H7 (cell line): ENCODE measurements around the gene DUSP3. TPM values are rescaled to one million over a fixed set of nuclear protein-coding genes. Genes with fewer than 3 reads are reported as not detected.

Experiments used
- DNase-seq: peaks from one replicate; pipeline ENCODE4 v3.0.0; 2012
- H3K27me3 ChIP-seq: 2 replicates; pipeline ENCODE4 v1.6.0; 2011; ENCODE audit warnings: mild to moderate bottlenecking, low read length; ENCODE audit not compliant: control insufficient read depth, insufficient read depth
- H3K36me3 ChIP-seq: replicated peaks from 2 replicates; pipeline ENCODE4 v1.5.1; 2011; ENCODE audit warnings: low read length; ENCODE audit not compliant: control insufficient read depth, insufficient read depth
- H3K4me3 ChIP-seq: 2 replicates; pipeline ENCODE4 v1.5.1; 2011; ENCODE audit warnings: low read depth, mild to moderate bottlenecking, control low read depth, low read length, moderate library complexity; ENCODE audit not compliant: insufficient read depth
- total RNA-seq: library from RNA; depleted of rRNA; stranded (reverse); fragments of >200 nt; shearing (Covaris generic); gene quantifications from 2 replicates; pipeline ENCODE4 v1.2.3, GENCODE V29; 2014

Gene DUSP3
- total RNA-seq, 1 experiment from 2014 or later, result 35.5 TPM

DNA sequence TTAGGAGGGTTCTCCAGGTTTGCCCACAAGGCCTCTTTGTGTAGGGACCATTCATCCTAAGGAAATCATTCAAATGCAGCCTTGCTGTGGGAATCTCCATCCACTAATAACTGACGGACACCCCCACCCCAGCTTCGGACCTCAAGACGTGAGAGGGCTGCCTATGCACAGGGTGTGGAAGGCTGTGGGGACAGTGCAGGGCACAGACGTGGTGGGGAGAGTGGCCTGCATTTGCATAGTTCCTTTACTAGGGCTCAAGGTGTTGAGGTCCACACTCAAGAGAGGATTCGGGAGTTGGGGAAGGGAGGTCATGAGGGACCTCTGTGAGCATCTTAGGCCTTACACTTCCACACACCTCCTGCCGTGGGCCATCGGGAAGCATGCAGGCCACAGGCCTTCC, 9.8 kb downstream of the DUSP3 start:
- DNase-seq, result no peak
- Histone ChIP-seq H3K27me3 (no peaks in the 10 kb centered on the region), H3K36me3 (peaks cover 15% of the 10 kb centered on the region), H3K4me3 (no peak overlapping the region)

- H3K4me3 ChIP-seq, result no peak overlapping the region
- DNase-seq, result no peak
- H3K36me3 ChIP-seq, result peaks cover 13% of the 10 kb centered on the region
- H3K27me3 ChIP-seq, result no peaks in the 10 kb centered on the region
Observed at GRCh38 chr17:43768382-43768781, 10.4 kb downstream of the DUSP3 start.

DNA sequence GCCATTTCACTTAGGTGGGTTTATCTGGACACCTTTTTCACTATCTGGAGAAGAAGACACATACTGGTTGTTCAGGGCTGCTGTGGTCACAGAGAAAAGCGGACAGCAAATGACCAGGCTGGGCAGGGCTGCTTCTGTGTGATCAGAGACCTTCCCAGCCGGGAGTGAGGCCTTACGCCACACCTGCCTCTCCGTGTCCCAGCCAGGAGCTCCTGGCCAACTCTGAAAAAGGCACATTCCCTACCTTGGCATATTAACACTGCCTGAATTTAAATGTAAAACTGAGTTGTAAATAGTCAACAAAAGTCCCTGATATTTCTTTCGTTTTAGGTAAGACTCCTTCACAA, 11.1 kb downstream of the DUSP3 start:
- no peaks in the 10 kb centered on the region for H3K27me3 ChIP-seq
- peaks cover 9% of the 10 kb centered on the region for H3K36me3 ChIP-seq
- DNase-seq, result no peak
- H3K4me3 ChIP-seq, result no peak overlapping the region

- no peaks in the 10 kb centered on the region for H3K27me3 ChIP-seq
- no peak overlapping the region for H3K4me3 ChIP-seq
- peaks cover 7% of the 10 kb centered on the region for H3K36me3 ChIP-seq
- DNase-seq, result no peak
Observed at GRCh38 chr17:43767053-43767712, 11.6 kb downstream of the DUSP3 start.

DNA sequence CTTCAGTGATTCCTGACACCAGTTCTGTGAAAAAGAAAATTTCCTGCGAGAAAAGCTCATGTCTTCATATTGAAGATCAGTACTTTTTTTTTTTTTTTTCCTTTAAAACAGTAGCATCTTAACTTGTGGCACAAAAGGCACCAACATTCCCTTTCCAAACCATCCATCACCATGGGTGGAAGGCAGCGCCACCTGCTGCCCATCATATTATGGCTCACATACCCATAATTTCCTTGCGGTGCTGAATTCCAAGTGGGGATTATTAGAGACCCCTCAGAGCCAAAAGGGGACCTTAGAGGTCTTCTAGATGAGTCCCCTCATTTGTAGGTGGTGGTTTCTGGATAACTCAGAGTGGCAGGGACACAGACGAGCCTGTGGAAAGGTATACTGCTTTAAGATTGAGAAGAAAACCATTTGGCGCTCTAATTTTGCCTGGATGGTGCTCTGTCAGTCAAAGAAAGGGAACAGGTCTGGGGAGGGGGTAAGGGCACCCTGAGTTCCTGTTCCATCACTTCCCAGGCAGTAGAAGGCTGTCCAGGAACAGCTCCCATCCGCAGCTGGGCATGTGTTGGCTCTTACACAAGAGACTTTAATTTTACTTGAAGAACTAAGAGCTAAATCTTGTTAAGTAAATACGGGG, 12.2 kb downstream of the DUSP3 start:
- Histone ChIP-seq H3K36me3 (peaks cover 7% of the 10 kb centered on the region), H3K27me3 (no peaks in the 10 kb centered on the region), H3K4me3 (no peak overlapping the region)
- DNase-seq, result peak; percentile 79

GRCh38 chr17:43760254-43760852, 18.4 kb downstream of the DUSP3 start:
- H3K4me3 ChIP-seq, result no peak overlapping the region

DNA sequence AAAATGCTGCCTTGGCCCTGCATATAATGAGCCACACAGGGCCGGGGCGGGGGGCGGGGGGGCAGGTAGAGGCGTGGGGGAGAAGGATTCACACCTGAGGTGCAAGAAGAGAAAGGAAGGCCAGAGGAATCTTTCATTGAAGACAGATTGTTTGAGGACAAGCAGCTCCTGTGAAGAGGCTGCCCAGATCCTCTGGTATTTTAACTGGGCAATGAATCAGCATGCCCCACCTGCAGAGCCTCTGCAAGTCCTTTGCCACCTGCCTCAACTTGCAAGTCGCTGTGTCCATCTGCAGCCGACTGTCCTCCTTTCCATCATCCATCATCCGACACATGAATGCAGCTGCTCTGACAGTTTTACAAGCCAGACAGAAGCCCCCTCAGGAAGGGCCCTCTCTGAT, 18.9 kb downstream of the DUSP3 start:
- Histone ChIP-seq H3K36me3 (no peaks in the 10 kb centered on the region), H3K27me3 (peaks cover 11% of the 10 kb centered on the region), H3K4me3 (no peak overlapping the region)
- peak; percentile 62 for DNase-seq

More at GRCh38 chr17:43760254-43760852, 18.4 kb downstream of the DUSP3 start:
- no peaks in the 10 kb centered on the region for H3K36me3 ChIP-seq
- DNase-seq, result peak; percentile 92
- peaks cover 5% of the 10 kb centered on the region for H3K27me3 ChIP-seq

GRCh38 chr17:43758497-43759174, 20.1 kb downstream of the DUSP3 start, which contains the start of gene SOST:
SOST (minus strand) TSS chr17:43758791; CDS start chr17:43758741, 50 bp downstream.
- Histone ChIP-seq H3K27me3 (peaks cover 18% of the 10 kb centered on the region), H3K36me3 (no peaks in the 10 kb centered on the region), H3K4me3 (no peak within 1 kb of the TSS)

GRCh38 chr17:43758086-43758485, 20.7 kb downstream of the DUSP3 start:
- DNase-seq, result no peak
- peaks cover 18% of the 10 kb centered on the region for H3K27me3 ChIP-seq
- H3K36me3 ChIP-seq, result no peaks in the 10 kb centered on the region
- H3K4me3 ChIP-seq, result no peak overlapping the region

More at GRCh38 chr17:43758497-43759174, 20.1 kb downstream of the DUSP3 start, which contains the start of gene SOST:
- DNase-seq, result peak; percentile 50

- Histone ChIP-seq H3K27me3 (peaks cover 18% of the 10 kb centered on the region), H3K4me3 (no peak overlapping the region), H3K36me3 (no peaks in the 10 kb centered on the region)
- DNase-seq, result no peak
Observed at GRCh38 chr17:43757171-43757660, 21.6 kb downstream of the DUSP3 start.

GRCh38 chr17:43756201-43756600, 22.6 kb downstream of the DUSP3 start:
- peak; percentile 42 for DNase-seq
- Histone ChIP-seq H3K36me3 (no peaks in the 10 kb centered on the region), H3K27me3 (peaks cover 18% of the 10 kb centered on the region), H3K4me3 (no peak overlapping the region)

GRCh38 chr17:43755389-43755875, 23.3 kb downstream of the DUSP3 start:
- DNase-seq, result peak; percentile 92
- H3K27me3 ChIP-seq, result peaks cover 18% of the 10 kb centered on the region
- peak overlapping the region; percentile 41 for H3K4me3 ChIP-seq

GRCh38 chr17:43754947-43755346, 23.8 kb downstream of the DUSP3 start:
- Histone ChIP-seq H3K36me3 (no peaks in the 10 kb centered on the region), H3K4me3 (peak overlapping the region; percentile 41; the same call in 1 of the 2 replicates), H3K27me3 (peaks cover 18% of the 10 kb centered on the region)
- no peak for DNase-seq

More at GRCh38 chr17:43755389-43755875, 23.3 kb downstream of the DUSP3 start:
- no peaks in the 10 kb centered on the region for H3K36me3 ChIP-seq

GRCh38 chr17:43753493-43754129, 25.2 kb downstream of the DUSP3 start:
- no peaks in the 10 kb centered on the region for H3K36me3 ChIP-seq
- no peak overlapping the region for H3K4me3 ChIP-seq
- DNase-seq, result no peak
- H3K27me3 ChIP-seq, result peaks cover 18% of the 10 kb centered on the region
